GM12878 (cell line): ENCODE measurements around the gene MXD1. TPM values are rescaled to one million over a fixed set of nuclear protein-coding genes. Genes with fewer than 3 reads are reported as not detected.

Experiments used
- ATAC-seq: fragments of 200-7000 bp; cut with Tn5 transposase; 3 replicates; pipeline ENCODE4 v1.9.1; 2020; ENCODE audit warnings: mild to moderate bottlenecking, moderate library complexity
- BruUV-seq: library from RNA; stranded (reverse); fragments of 400-500 nt; replicated peaks from 2 replicates; lab custom pipeline; 2021; lab: Mats Ljungman, UMichigan
- CTCF ChIA-PET: fragments of 300-600 bp; sonication (Branson Sonifier 250); formaldehyde crosslinking; extraction: SDS; loops from one replicate; lab custom pipeline; 2021; ENCODE audit warnings: inconsistent platforms; lab: Yijun Ruan, JAX
- POLR2A ChIA-PET: fragments of 350-600 bp; formaldehyde crosslinking; extraction: SDS; loops from one replicate; lab custom pipeline; 2021; ENCODE audit warnings: inconsistent platforms; lab: Charles Lee
- RAD21 ChIA-PET: fragments of 300-600 bp; sonication (Branson Sonifier 250); formaldehyde crosslinking; loops from one replicate; lab custom pipeline; 2023; ENCODE audit warnings: antibody characterized with exemption; ENCODE audit not compliant: unreplicated experiment; lab: Charles Lee
- SMC1A ChIA-PET: fragments of 300-600 bp; sonication (Branson Sonifier 250); formaldehyde crosslinking; loops from one replicate; lab custom pipeline; 2023; ENCODE audit not compliant: unreplicated experiment, uncharacterized antibody; lab: Charles Lee
- DNase-seq: peaks from one replicate; pipeline ENCODE4 v3.0.0-alpha.2; 2011; ENCODE audit warnings: low read depth, low spot score
- FAIRE-seq: peaks from 3 replicates; lab custom pipeline; 2011; peaks lifted over from hg19 to GRCh38; lab: Jason Lieb, UNC
- H2AFZ ChIP-seq: 2 replicates; pipeline ENCODE4 v1.6.0; 2011; ENCODE audit warnings: low read depth, low read length, control low read depth; ENCODE audit not compliant: control insufficient read depth
- H3K27ac ChIP-seq: 2 replicates; pipeline ENCODE4 v1.5.1; 2011; ENCODE audit warnings: control low read depth; ENCODE audit not compliant: control insufficient read depth, insufficient read depth
- H3K27me3 ChIP-seq, 2 experiments: replicated peaks in 1 of 2; 2 replicates each; pipeline versions ENCODE4 v1.6.0 to v1.6.1; 2011; ENCODE audit warnings: low read length in 1 of 2; ENCODE audit not compliant: control insufficient read depth in 2 of 2, insufficient read depth in 2 of 2
- H3K36me3 ChIP-seq, 2 experiments: 2 replicates each; pipeline ENCODE4 v1.5.1; 2011; ENCODE audit warnings: low read length in 1 of 2; ENCODE audit not compliant: control insufficient read depth in 2 of 2, insufficient read depth in 2 of 2
- H3K4me1 ChIP-seq: 2 replicates; pipeline ENCODE4 v1.6.1; 2011; ENCODE audit warnings: mild to moderate bottlenecking, low read length, moderate library complexity, mixed read lengths; ENCODE audit not compliant: control insufficient read depth, insufficient read depth
- H3K4me2 ChIP-seq: 2 replicates; pipeline ENCODE4 v1.6.0; 2011; ENCODE audit warnings: control low read depth; ENCODE audit not compliant: control insufficient read depth, insufficient read depth
- H3K4me3 ChIP-seq: fragments of 200-600 bp; sonication (generic); 2 replicates; pipeline ENCODE4 v1.5.1; 2016
- H3K79me2 ChIP-seq: 2 replicates; pipeline ENCODE4 v1.6.0; 2011; ENCODE audit warnings: low read length; ENCODE audit not compliant: control insufficient read depth, insufficient read depth
- H3K9ac ChIP-seq: 2 replicates; pipeline ENCODE4 v1.8.0; 2011; ENCODE audit warnings: low read length, control low read depth, mixed read lengths; ENCODE audit not compliant: control insufficient read depth, insufficient read depth
- H3K9me3 ChIP-seq: replicated peaks from 3 replicates; pipeline ENCODE4 v1.5.1; 2011; ENCODE audit warnings: mild to moderate bottlenecking, low read length; ENCODE audit not compliant: control insufficient read depth, insufficient read depth
- H4K20me1 ChIP-seq: 2 replicates; pipeline ENCODE4 v1.6.0; 2011; ENCODE audit not compliant: control insufficient read depth, insufficient read depth
- BACH1 ChIP-seq: fragments of 450-650 bp; IDR thresholded peaks from 2 replicates; pipeline ENCODE4 v1.6.1; 2017; ENCODE audit warnings: mild to moderate bottlenecking, borderline replicate concordance
- CBX5 ChIP-seq: sonication (generic); IDR thresholded peaks from 2 replicates; pipeline ENCODE4 v1.6.1; 2016; ENCODE audit warnings: low read depth, moderate library complexity, mild to moderate bottlenecking, inconsistent platforms
- FOS ChIP-seq: IDR thresholded peaks from 3 replicates; pipeline ENCODE4 v1.6.1; 2011; ENCODE audit warnings: borderline replicate concordance; ENCODE audit not compliant: insufficient read length; ENCODE audit errors: extremely low read depth
- HSF1 ChIP-seq: fragments of 150-350 bp; IDR thresholded peaks from 2 replicates; pipeline ENCODE4 v1.6.1; 2014; ENCODE audit warnings: mild to moderate bottlenecking, low read depth, low read length
- IRF3 ChIP-seq: fragments of 450-650 bp; IDR thresholded peaks from 2 replicates; pipeline ENCODE4 v1.6.1; 2014; ENCODE audit warnings: mild to moderate bottlenecking
- NKRF ChIP-seq: fragments of 450-650 bp; conservative IDR thresholded peaks from 2 replicates; pipeline ENCODE4 v1.6.1; 2017; ENCODE audit warnings: mild to moderate bottlenecking, moderate library complexity
- NRF1 ChIP-seq: conservative IDR thresholded peaks from 2 replicates; pipeline ENCODE4 v1.6.1; 2011; ENCODE audit warnings: mild to moderate bottlenecking, low read depth, low read length, improper control_type of control experiment
- SIX5 ChIP-seq: IDR thresholded peaks from 2 replicates; pipeline ENCODE4 v1.6.1; 2011; ENCODE audit warnings: mild to moderate bottlenecking, low read depth, low read length, moderate library complexity; ENCODE audit not compliant: severe bottlenecking
- SKIL ChIP-seq: fragments of 450-650 bp; IDR thresholded peaks from 2 replicates; pipeline ENCODE4 v1.6.1; 2017; ENCODE audit warnings: mild to moderate bottlenecking, low read depth, inconsistent platforms; ENCODE audit not compliant: poor library complexity, severe bottlenecking
- SMAD5 ChIP-seq: IDR thresholded peaks from 2 replicates; pipeline ENCODE4 v1.6.1; 2016; ENCODE audit warnings: antibody characterized with exemption, low read depth
- WGBS: methylation state at CpG from one replicate; pipeline ENCODE4 v1.1.6; 2016; ENCODE audit warnings: low lambda C conversion rate; ENCODE audit not compliant: insufficient replicate concordance, insufficient coverage; ENCODE audit errors: missing lambda C conversion rate; 5-methylcytosine and 5-hydroxymethylcytosine counted together
- in situ Hi-C: fragments of 300-500 bp; cut with MboI; formaldehyde crosslinking; loops from 9 replicates; pipeline ENCODE4 v1.14.3; 2018; ENCODE audit warnings: mixed read lengths
- intact Hi-C: fragments of 100-400 bp; cut with micrococcal nuclease; formaldehyde crosslinking; loops from one replicate; pipeline ENCODE4 v1.14.2; 2022; ENCODE audit not compliant: unreplicated experiment
- polyA plus RNA-seq, 11 experiments: library from polyadenylated mRNA; depleted of rRNA in 4 of 11; unstranded in 6 of 11; stranded (reverse) in 5 of 11; fragments of >200 nt; fragmentation: Nextera tagmentation in 4 of 11; fragmentation: Illumina TruSeq in 1 of 11; extraction: Ambion mirVana in 4 of 11; extraction: Trizol in 1 of 11; gene quantifications; 1 replicate in 1 of 11; 2 replicates in 10 of 11; pipeline versions ENCODE4 v1.2.1 to v1.2.3, GENCODE V29; 2011 to 2016; ENCODE audit warnings: inconsistent platforms in 2 of 11, missing spikeins in 2 of 11, low read depth in 1 of 11
- total RNA-seq, 4 experiments: library from RNA; depleted of rRNA in 3 of 4; stranded (reverse); fragments of >200 nt in 3 of 4; fragmentation: Illumina TruSeq in 1 of 4; extraction: Trizol in 1 of 4; gene quantifications; 2 replicates each; pipeline versions ENCODE4 v1.2.1 to v1.2.3, GENCODE V29; 2013 to 2021

Gene MXD1
- total and polyA plus RNA-seq, 10 of the 15 experiments (the other 5 are each of a cell fraction or from before 2014, with no cell fraction given): 2.2 to 10.2 (median 3.3) TPM

- POLR2A ChIA-PET: no interaction called here
- no peak for DNase-seq
- Histone ChIP-seq H3K9ac (no peak overlapping the region), H3K27ac (no peak overlapping the region), H3K79me2 (no peaks in the 10 kb centered on the region), H2AFZ (no peak overlapping the region), H3K27me3 (no peaks in the 10 kb centered on the region), H3K4me3 (no peak overlapping the region), H3K4me1 (no peaks in the 10 kb centered on the region), H3K9me3 (no peaks in the 10 kb centered on the region), H3K4me2 (no peak overlapping the region), H4K20me1 (no peaks in the 10 kb centered on the region), H3K36me3 (peaks cover 0 to 25% of the 10 kb centered on the region in 2 experiments; a peak in 3 of 4 replicates)
- no peak for ATAC-seq
- TF ChIP-seq NRF1 (no peak), SIX5 (no peak), SKIL (no peak)
- RAD21 ChIA-PET: no interaction called here
- FAIRE-seq: no peak
- BruUV-seq: no TSS peak
- SMC1A ChIA-PET: interaction anchor here (0.7 to 1.7 kb wide), 3 partner anchors 12 to 113 kb away, joined by 3 read pairs; no protein-coding TSS in a partner anchor
- 98% methylated on average over 14 of the region's 14 CpGs for WGBS
- intact Hi-C loops (no loop called here), in situ Hi-C loops (no loop called here)
- CTCF ChIA-PET: no interaction called here
Measured at GRCh38 chr2:69939722-69940121, 24.8 kb downstream of the MXD1 start.

GRCh38 chr2:69940691-69941090 is 25.8 kb downstream of the MXD1 start:
- TSS peak; percentile 26 for BruUV-seq
- Histone ChIP-seq H2AFZ (no peak overlapping the region), H3K27ac (no peak overlapping the region), H4K20me1 (no peaks in the 10 kb centered on the region), H3K27me3 (no peaks in the 10 kb centered on the region), H3K9me3 (no peaks in the 10 kb centered on the region), H3K79me2 (no peaks in the 10 kb centered on the region), H3K4me1 (no peaks in the 10 kb centered on the region), H3K4me2 (no peak overlapping the region), H3K4me3 (no peak overlapping the region), H3K9ac (no peak overlapping the region), H3K36me3 (peaks cover 0 to 20% of the 10 kb centered on the region in 2 experiments; a peak in 3 of 4 replicates)
- ChIA-PET SMC1A (interaction anchor here (1.6 to 1.7 kb wide), 2 partner anchors 11 to 13 kb away, joined by 3 to 4 read pairs; no protein-coding TSS in a partner anchor), POLR2A (no interaction called here), RAD21 (no interaction called here), CTCF (no interaction called here)
- over 99% methylated on average over 8 of the region's 8 CpGs for WGBS
- intact Hi-C loops: no loop called here
- FAIRE-seq: no peak
- DNase-seq: no peak
- no peak for ATAC-seq
- in situ Hi-C loops: no loop called here
- no peak for TF ChIP-seq SMAD5
- TF ChIP-seq CBX5: no peak
- TF ChIP-seq HSF1: no peak
- no peak for TF ChIP-seq IRF3
- no peak for TF ChIP-seq BACH1
- no peak for TF ChIP-seq FOS
- TF ChIP-seq NKRF: no peak
